ENCODE results near the gene ARL15. TPM values are rescaled to one million over a fixed set of nuclear protein-coding genes. Genes with fewer than 3 reads are reported as not detected.
A peak's percentile ranks its signal among the peaks of the same experiment; 100 is the strongest.

ARL15 gene
- total and polyA plus RNA-seq, 2 donors = 23.1 to 26.4 TPM

DNA sequence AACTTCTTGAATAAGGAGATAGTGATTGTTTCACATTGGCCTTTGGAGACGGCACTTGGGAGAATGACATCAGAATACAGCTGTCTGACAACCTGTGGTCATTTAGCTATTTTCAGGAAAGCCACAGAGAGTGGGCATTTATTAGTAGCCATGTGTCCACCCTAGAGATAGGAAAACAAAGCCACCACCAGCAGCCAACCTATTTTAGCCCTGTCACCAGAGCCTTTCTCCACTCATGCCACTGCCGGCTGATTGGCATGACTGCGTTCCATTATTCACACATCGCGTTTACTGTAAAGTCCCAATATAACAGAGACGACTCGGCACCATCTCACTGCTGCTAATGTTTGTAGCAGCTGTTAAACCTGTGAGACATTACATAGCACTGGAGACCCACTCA, 419.9 kb downstream of the ARL15 start:
- no peak for DNase-seq (ENCODE audit: low read depth in 6 of 9, low spot score in 9 of 9)
- H3K4me1 ChIP-seq (ENCODE audit: control insufficient read depth in 2 of 2, insufficient read depth in 2 of 2, low read length in 2 of 2) = no peaks in the 10 kb centered on the region
- H3K4me3 ChIP-seq (ENCODE audit: low read length in 2 of 2) = no peak overlapping the region
- H3K36me3 ChIP-seq (ENCODE audit: control insufficient read depth in 2 of 2, insufficient read depth in 2 of 2, low read length in 1 of 2) = no peaks in the 10 kb centered on the region
- 98% methylated on average over 7 of the region's 7 CpGs for WGBS
- no peaks in the 10 kb centered on the region for H3K9me3 ChIP-seq (ENCODE audit: control insufficient read depth in 2 of 2, insufficient read depth in 1 of 2, low read length in 1 of 2)
- H3K27me3 ChIP-seq (ENCODE audit: control insufficient read depth in 2 of 2, insufficient read depth in 1 of 2, low read length in 1 of 2) = no peaks in the 10 kb centered on the region
- no peak overlapping the region for H3K27ac ChIP-seq (ENCODE audit: low read depth in 1 of 2, low read length in 1 of 2)

DNA sequence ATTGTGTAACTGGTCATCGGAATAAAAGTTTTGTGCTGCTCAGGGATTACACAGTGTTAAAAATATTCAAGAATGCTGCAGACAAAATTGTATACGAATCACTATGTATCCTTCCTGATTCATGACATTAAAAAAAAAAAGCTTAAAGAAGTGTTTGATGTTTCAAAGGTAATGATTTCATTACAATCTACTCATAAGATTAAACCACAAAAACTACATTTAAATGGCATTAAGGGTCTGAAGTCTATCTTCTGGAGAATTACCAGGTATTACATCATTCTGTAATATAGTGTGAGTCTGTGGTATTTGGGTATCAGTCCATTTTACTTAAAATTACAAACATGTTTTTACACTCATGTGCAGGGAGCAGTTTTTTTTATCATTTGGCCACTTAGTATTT, 425.5 kb downstream of the ARL15 start:
- H3K4me3 ChIP-seq (ENCODE audit: low read length in 2 of 2) = no peak overlapping the region
- H3K27ac ChIP-seq (ENCODE audit: low read depth in 1 of 2, low read length in 1 of 2) = no peak overlapping the region
- DNase-seq (ENCODE audit: low read depth in 6 of 9, low spot score in 9 of 9) = no peak
- H3K9me3 ChIP-seq (ENCODE audit: control insufficient read depth in 2 of 2, insufficient read depth in 1 of 2, low read length in 1 of 2) = no peaks in the 10 kb centered on the region
- no peaks in the 10 kb centered on the region for H3K27me3 ChIP-seq (ENCODE audit: control insufficient read depth in 2 of 2, insufficient read depth in 1 of 2, low read length in 1 of 2)
- no peaks in the 10 kb centered on the region for H3K4me1 ChIP-seq (ENCODE audit: control insufficient read depth in 2 of 2, insufficient read depth in 2 of 2, low read length in 2 of 2)
- no peaks in the 10 kb centered on the region for H3K36me3 ChIP-seq (ENCODE audit: control insufficient read depth in 2 of 2, insufficient read depth in 2 of 2, low read length in 1 of 2)
- 82% methylated on average over 2 of the region's 2 CpGs for WGBS

DNA sequence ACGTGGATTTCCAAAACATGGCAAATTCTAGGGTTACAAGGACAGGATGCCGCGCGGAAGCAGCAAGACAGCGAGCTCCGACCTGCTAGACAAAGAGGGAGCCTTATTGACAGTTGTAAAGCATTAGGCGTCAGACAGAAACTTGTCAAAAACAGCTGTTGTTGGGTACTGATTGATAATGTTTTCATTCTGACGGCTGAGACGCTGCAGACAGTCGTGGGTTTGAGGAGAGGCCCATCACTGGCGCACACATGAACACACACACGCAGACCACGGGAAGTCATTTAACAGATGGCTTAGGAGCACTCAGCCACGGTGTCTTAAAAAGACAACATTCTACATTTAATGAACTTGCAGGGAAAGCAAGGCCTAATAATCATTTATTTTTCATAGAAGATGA, 426.0 kb downstream of the ARL15 start:
- Histone ChIP-seq H3K4me1 (ENCODE audit: control insufficient read depth in 2 of 2, insufficient read depth in 2 of 2, low read length in 2 of 2) (no peaks in the 10 kb centered on the region), H3K36me3 (ENCODE audit: control insufficient read depth in 2 of 2, insufficient read depth in 2 of 2, low read length in 1 of 2) (no peaks in the 10 kb centered on the region), H3K9me3 (ENCODE audit: control insufficient read depth in 2 of 2, insufficient read depth in 1 of 2, low read length in 1 of 2) (no peaks in the 10 kb centered on the region), H3K27ac (ENCODE audit: low read depth in 1 of 2, low read length in 1 of 2) (no peak overlapping the region), H3K27me3 (ENCODE audit: control insufficient read depth in 2 of 2, insufficient read depth in 1 of 2, low read length in 1 of 2) (no peaks in the 10 kb centered on the region), H3K4me3 (ENCODE audit: low read length in 2 of 2) (no peak overlapping the region)
- WGBS = 43% methylated on average over 14 of the region's 14 CpGs
- DNase-seq (ENCODE audit: low read depth in 6 of 9, low spot score in 9 of 9) = peak in 2 of 9 donors; percentile 2 to 12

DNA sequence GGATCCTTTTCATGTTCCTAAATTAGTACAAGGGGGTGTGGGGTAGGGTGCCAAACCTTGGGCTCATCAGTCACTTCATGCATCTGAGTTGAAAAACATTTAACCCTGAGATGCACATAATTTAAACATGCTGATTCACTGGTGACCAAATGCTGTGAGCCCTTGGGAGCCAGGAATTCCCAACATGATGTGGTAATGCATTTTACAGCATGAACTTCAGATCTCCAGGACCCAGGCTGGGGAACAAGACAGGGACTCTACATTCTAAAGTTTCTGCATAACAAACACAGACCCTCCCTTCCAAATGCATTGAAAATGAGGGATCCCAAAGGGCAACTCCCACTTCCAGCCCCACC, 427.7 kb downstream of the ARL15 start:
- DNase-seq (ENCODE audit: low read depth in 6 of 9, low spot score in 9 of 9) = no peak
- Histone ChIP-seq H3K27me3 (ENCODE audit: control insufficient read depth in 2 of 2, insufficient read depth in 1 of 2, low read length in 1 of 2) (no peaks in the 10 kb centered on the region), H3K4me3 (ENCODE audit: low read length in 2 of 2) (no peak overlapping the region), H3K36me3 (ENCODE audit: control insufficient read depth in 2 of 2, insufficient read depth in 2 of 2, low read length in 1 of 2) (no peaks in the 10 kb centered on the region), H3K4me1 (ENCODE audit: control insufficient read depth in 2 of 2, insufficient read depth in 2 of 2, low read length in 2 of 2) (no peaks in the 10 kb centered on the region), H3K27ac (ENCODE audit: low read depth in 1 of 2, low read length in 1 of 2) (no peak overlapping the region), H3K9me3 (ENCODE audit: control insufficient read depth in 2 of 2, insufficient read depth in 1 of 2, low read length in 1 of 2) (no peaks in the 10 kb centered on the region)

DNA sequence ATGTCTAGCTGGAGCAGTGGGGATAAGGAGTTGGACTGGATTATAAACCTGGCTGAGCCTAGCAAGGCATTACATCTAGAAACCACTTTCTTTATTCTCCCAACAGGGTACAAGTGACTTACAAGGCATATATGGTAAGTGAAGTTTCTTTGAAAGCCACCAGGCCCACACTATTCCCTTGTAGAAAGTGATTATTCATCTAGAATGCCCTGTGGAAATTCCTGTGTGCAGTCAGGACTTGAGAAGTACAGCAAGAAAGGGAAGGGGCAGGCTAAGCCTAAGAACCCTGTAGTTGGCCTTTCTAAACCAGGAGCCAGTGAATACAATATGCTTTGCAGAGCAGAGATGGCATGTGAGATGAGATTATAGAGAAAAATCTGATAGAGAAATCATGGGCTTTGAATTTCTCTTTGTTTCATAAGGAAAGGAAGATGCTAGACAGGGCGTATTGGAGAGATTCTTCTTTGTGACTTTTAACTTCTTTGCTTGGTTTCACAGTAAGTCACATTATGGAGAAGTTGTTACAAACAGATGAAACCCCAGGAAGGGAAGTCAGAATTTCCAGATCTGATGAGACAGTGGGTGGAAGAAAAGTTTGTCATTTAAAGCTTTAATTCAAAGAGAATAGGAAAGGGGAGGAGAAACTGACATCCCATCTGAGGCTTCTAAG, 428.2 kb downstream of the ARL15 start:
- H3K4me3 ChIP-seq (ENCODE audit: low read length in 2 of 2) = no peak overlapping the region

DNA sequence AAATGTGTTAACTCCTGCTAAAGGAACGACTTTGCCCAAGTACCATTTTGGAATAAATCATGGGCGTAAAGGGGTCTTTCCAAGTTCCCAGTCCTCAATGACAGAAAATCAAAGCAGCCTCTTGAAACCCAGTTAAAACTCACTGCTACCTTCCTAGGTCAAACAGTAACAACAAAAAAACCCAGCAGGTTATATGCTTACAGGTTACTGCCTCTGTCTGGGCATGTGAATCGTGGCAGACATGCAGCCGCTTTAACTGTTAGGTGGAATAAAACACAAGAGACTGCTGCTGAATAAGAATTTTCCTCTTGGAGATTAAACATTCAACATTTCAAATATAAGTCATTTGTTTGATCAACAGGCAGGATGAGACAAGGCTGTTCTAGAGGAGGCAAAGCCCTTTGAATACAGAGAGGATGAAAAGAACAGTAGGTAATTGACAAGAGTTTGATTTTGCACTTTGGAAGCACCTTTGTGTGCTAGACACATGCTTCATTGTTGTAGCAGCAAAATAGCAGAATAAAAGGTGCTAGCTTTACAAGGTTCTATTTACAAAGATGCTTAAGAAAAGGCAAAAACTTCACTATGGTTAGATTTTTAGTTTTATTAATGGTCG, 430.6 kb downstream of the ARL15 start:
- Histone ChIP-seq H3K27ac (ENCODE audit: low read depth in 1 of 2, low read length in 1 of 2) (no peak overlapping the region), H3K4me1 (ENCODE audit: control insufficient read depth in 2 of 2, insufficient read depth in 2 of 2, low read length in 2 of 2) (no peaks in the 10 kb centered on the region), H3K4me3 (ENCODE audit: low read length in 2 of 2) (no peak overlapping the region), H3K36me3 (ENCODE audit: control insufficient read depth in 2 of 2, insufficient read depth in 2 of 2, low read length in 1 of 2) (no peaks in the 10 kb centered on the region), H3K27me3 (ENCODE audit: control insufficient read depth in 2 of 2, insufficient read depth in 1 of 2, low read length in 1 of 2) (no peaks in the 10 kb centered on the region), H3K9me3 (ENCODE audit: control insufficient read depth in 2 of 2, insufficient read depth in 1 of 2, low read length in 1 of 2) (no peaks in the 10 kb centered on the region)
- 94% methylated on average over 5 of the region's 5 CpGs for WGBS
- DNase-seq (ENCODE audit: low read depth in 6 of 9, low spot score in 9 of 9) = no peak

More for the DNA sequence above, 428.2 kb downstream of the ARL15 start:
- WGBS = 96% methylated on average over 1 of the region's 1 CpG
- no peaks in the 10 kb centered on the region for H3K27me3 ChIP-seq (ENCODE audit: control insufficient read depth in 2 of 2, insufficient read depth in 1 of 2, low read length in 1 of 2)
- no peaks in the 10 kb centered on the region for H3K36me3 ChIP-seq (ENCODE audit: control insufficient read depth in 2 of 2, insufficient read depth in 2 of 2, low read length in 1 of 2)
- H3K4me1 ChIP-seq (ENCODE audit: control insufficient read depth in 2 of 2, insufficient read depth in 2 of 2, low read length in 2 of 2) = no peaks in the 10 kb centered on the region
- H3K9me3 ChIP-seq (ENCODE audit: control insufficient read depth in 2 of 2, insufficient read depth in 1 of 2, low read length in 1 of 2) = no peaks in the 10 kb centered on the region
- no peak overlapping the region for H3K27ac ChIP-seq (ENCODE audit: low read depth in 1 of 2, low read length in 1 of 2)
- no peak for DNase-seq (ENCODE audit: low read depth in 6 of 9, low spot score in 9 of 9)

DNA sequence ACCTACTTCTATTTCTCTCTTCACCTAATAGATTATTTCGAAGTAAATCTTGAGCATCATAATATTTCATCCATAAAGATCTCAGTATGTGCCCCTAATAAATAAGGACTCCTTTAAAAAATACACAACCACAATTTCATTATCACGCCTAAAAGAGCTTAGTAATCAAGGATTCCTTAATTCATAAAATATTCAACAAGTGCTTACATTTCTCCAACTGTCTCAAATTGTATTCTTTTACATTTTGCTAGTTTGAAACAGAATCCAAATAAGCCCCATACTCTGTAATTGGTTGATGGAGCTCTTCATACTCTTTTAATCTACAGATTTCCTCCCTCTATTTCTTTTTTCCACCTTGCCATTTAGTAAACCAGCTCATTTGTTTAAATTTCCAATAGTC, 432.4 kb downstream of the ARL15 start:
- H3K4me1 ChIP-seq (ENCODE audit: control insufficient read depth in 2 of 2, insufficient read depth in 2 of 2, low read length in 2 of 2) = no peaks in the 10 kb centered on the region
- no peaks in the 10 kb centered on the region for H3K27me3 ChIP-seq (ENCODE audit: control insufficient read depth in 2 of 2, insufficient read depth in 1 of 2, low read length in 1 of 2)
- 94% methylated on average over 2 of the region's 2 CpGs for WGBS
- H3K36me3 ChIP-seq (ENCODE audit: control insufficient read depth in 2 of 2, insufficient read depth in 2 of 2, low read length in 1 of 2) = no peaks in the 10 kb centered on the region
- no peak overlapping the region for H3K27ac ChIP-seq (ENCODE audit: low read depth in 1 of 2, low read length in 1 of 2)
- H3K9me3 ChIP-seq (ENCODE audit: control insufficient read depth in 2 of 2, insufficient read depth in 1 of 2, low read length in 1 of 2) = no peaks in the 10 kb centered on the region
- H3K4me3 ChIP-seq (ENCODE audit: low read length in 2 of 2) = no peak overlapping the region
- DNase-seq (ENCODE audit: low read depth in 6 of 9, low spot score in 9 of 9) = no peak

DNA sequence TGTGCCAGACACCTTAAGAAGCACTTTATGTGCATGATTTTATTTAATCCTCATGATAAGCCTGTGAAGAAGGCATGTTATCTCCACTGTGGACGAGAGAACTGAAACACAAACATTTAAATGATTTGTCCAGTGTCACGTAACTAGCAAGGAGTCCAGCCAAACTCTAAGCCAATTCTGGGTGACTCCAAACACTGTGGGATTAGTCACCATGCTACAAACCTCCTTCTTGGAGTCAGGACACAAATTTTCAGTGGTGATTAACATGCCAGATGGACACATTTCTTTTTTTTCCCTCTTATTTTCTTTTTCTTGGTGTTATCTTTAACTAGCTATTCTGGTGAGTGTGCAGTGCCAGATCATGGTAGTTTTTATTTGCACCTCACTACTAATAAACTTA, 433.1 kb downstream of the ARL15 start:
- no peak overlapping the region for H3K27ac ChIP-seq (ENCODE audit: low read depth in 1 of 2, low read length in 1 of 2)
- no peaks in the 10 kb centered on the region for H3K27me3 ChIP-seq (ENCODE audit: control insufficient read depth in 2 of 2, insufficient read depth in 1 of 2, low read length in 1 of 2)
- no peaks in the 10 kb centered on the region for H3K9me3 ChIP-seq (ENCODE audit: control insufficient read depth in 2 of 2, insufficient read depth in 1 of 2, low read length in 1 of 2)
- 95% methylated on average over 2 of the region's 2 CpGs for WGBS
- H3K36me3 ChIP-seq (ENCODE audit: control insufficient read depth in 2 of 2, insufficient read depth in 2 of 2, low read length in 1 of 2) = no peaks in the 10 kb centered on the region
- H3K4me3 ChIP-seq (ENCODE audit: low read length in 2 of 2) = no peak overlapping the region
- no peaks in the 10 kb centered on the region for H3K4me1 ChIP-seq (ENCODE audit: control insufficient read depth in 2 of 2, insufficient read depth in 2 of 2, low read length in 2 of 2)
- no peak for DNase-seq (ENCODE audit: low read depth in 6 of 9, low spot score in 9 of 9)

DNA sequence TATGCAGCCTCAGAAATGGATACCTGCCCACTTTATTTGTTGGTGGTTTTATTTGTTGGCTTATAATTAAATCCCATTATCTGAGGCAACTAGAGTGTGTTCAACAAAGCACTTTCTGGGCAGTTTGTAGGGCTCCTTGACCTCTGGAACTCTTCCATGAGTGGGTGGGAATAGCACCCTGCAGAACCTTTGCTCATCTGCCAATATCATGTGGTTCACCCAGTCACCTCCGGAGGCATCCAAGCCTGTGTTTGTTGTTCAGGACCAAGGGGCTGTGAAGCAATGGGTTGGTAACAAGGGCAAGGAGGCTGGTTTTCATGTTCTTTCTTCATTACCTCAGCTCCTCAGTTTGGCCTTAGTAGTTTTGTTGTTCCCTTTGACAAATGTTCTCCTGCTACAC, 436.0 kb downstream of the ARL15 start:
- Histone ChIP-seq H3K9me3 (ENCODE audit: control insufficient read depth in 2 of 2, insufficient read depth in 1 of 2, low read length in 1 of 2) (no peaks in the 10 kb centered on the region), H3K27me3 (ENCODE audit: control insufficient read depth in 2 of 2, insufficient read depth in 1 of 2, low read length in 1 of 2) (no peaks in the 10 kb centered on the region), H3K36me3 (ENCODE audit: control insufficient read depth in 2 of 2, insufficient read depth in 2 of 2, low read length in 1 of 2) (no peaks in the 10 kb centered on the region), H3K4me3 (ENCODE audit: low read length in 2 of 2) (no peak overlapping the region), H3K4me1 (ENCODE audit: control insufficient read depth in 2 of 2, insufficient read depth in 2 of 2, low read length in 2 of 2) (no peaks in the 10 kb centered on the region), H3K27ac (ENCODE audit: low read depth in 1 of 2, low read length in 1 of 2) (no peak overlapping the region)
- WGBS = 100% methylated on average over 1 of the region's 1 CpG
- no peak for DNase-seq (ENCODE audit: low read depth in 6 of 9, low spot score in 9 of 9)

Data from thymus (tissue), 11 donors.